ENCODE measurements around the gene FAM117A. TPM values are rescaled to one million over a fixed set of nuclear protein-coding genes. Genes with fewer than 3 reads are reported as not detected.

FAM117A gene
- total and polyA plus RNA-seq, 2 of the 8 experiments (the other 6 are each of a cell fraction or from before 2014, with no cell fraction given) = 28.4 to 45.7 TPM

DNA sequence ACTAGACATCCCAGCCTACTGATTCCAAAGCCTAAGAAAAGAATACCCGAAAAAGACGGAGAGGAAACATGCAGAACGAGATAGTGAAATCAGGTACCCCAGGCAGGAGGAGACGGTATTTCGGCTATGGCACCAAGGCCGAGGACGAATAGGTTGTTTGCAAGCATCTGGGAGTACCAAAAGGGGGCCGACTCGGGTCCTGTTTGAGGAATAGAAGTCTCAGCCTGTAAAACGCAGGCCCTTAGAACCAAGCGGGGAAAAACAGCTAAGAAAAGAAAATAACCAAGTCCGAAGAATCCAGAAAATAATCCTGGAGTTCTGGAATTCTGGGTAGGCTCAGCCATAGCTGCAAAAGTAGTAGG lies 56.7 kb downstream of the FAM117A start (continued):
- TF ChIP-seq HDAC6 (IDR thresholded peaks at IDR 0.05; ENCODE audit: low read depth, low read length) = no peak
- no peak for TF ChIP-seq CTBP2 (IDR thresholded peaks at IDR 0.05; ENCODE audit: borderline replicate concordance, insufficient read depth, insufficient read length, low read length)
- TF ChIP-seq, protein P1, sequence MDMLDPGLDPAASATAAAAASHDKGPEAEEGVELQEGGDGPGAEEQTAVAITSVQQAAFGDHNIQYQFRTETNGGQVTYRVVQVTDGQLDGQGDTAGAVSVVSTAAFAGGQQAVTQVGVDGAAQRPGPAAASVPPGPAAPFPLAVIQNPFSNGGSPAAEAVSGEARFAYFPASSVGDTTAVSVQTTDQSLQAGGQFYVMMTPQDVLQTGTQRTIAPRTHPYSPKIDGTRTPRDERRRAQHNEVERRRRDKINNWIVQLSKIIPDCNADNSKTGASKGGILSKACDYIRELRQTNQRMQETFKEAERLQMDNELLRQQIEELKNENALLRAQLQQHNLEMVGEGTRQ (IDR thresholded peaks at IDR 0.05; ENCODE audit: low read length) = no peak
- no peak for TF ChIP-seq YY1 (IDR thresholded peaks at IDR 0.05; ENCODE audit: low read depth, low read length)
- TF ChIP-seq, protein P2, sequence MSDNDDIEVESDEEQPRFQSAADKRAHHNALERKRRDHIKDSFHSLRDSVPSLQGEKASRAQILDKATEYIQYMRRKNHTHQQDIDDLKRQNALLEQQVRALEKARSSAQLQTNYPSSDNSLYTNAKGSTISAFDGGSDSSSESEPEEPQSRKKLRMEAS (IDR thresholded peaks at IDR 0.05) = no peak
- no peak for TF ChIP-seq RXRA (IDR thresholded peaks at IDR 0.05; ENCODE audit: insufficient read depth, low read depth, low read length)
- no peak for TF ChIP-seq EGR1 (IDR thresholded peaks at IDR 0.05; ENCODE audit: borderline replicate concordance, low read depth, low read length)

Data from H1 (cell line).